ENCODE data around the gene TTC28. TPM values are rescaled to one million over a fixed set of nuclear protein-coding genes. Genes with fewer than 3 reads are reported as not detected.
"Not testable (repeated sequence)": the region's sequence is repeated elsewhere in the genome, so short reads cannot be mapped to it uniquely, and the experiment has no call there.

TTC28 gene
- total RNA-seq, 1 donor from 2014 or later = 17.0 TPM

GRCh38 chr22:28466399-28466798 lies 213.2 kb downstream of the TTC28 start:
- intact Hi-C loops (cut with micrococcal nuclease) = no loop called here
- DNase-seq (no peak), ATAC-seq (no peak)

GRCh38 chr22:28465841-28466240 lies 213.8 kb downstream of the TTC28 start:
- ATAC-seq (no peak), DNase-seq (no peak)
- intact Hi-C loops (cut with micrococcal nuclease) = no loop called here

GRCh38 chr22:28464127-28464526 lies 215.5 kb downstream of the TTC28 start:
- ATAC-seq = no peak
- no peak for DNase-seq
- intact Hi-C loops (cut with micrococcal nuclease) = no loop called here

GRCh38 chr22:28463408-28463807 lies 216.2 kb downstream of the TTC28 start:
- DNase-seq; ATAC-seq; intact Hi-C loops (cut with micrococcal nuclease): not testable (repeated sequence)

- intact Hi-C loops (cut with micrococcal nuclease) = no loop called here
- no peak for DNase-seq
- no peak for ATAC-seq
Measured at GRCh38 chr22:28462901-28463300, 216.7 kb downstream of the TTC28 start.

- no peak for DNase-seq
- no peak for ATAC-seq
- intact Hi-C loops (cut with micrococcal nuclease) = no loop called here
Measured at GRCh38 chr22:28462041-28462440, 217.6 kb downstream of the TTC28 start.

GRCh38 chr22:28454431-28455064 lies 225.1 kb downstream of the TTC28 start:
- DNase-seq (no peak), ATAC-seq (no peak)
- intact Hi-C loops (cut with micrococcal nuclease) = no loop called here

- ATAC-seq (no peak), DNase-seq (no peak)
- intact Hi-C loops (cut with micrococcal nuclease) = no loop called here
Measured at GRCh38 chr22:28450109-28450508, 229.5 kb downstream of the TTC28 start.

GRCh38 chr22:28449041-28449440 lies 230.6 kb downstream of the TTC28 start:
- intact Hi-C loops (cut with micrococcal nuclease) = loop anchor here (10.0 kb wide), 1 partner anchor 394 kb away; no protein-coding TSS in a partner anchor

GRCh38 chr22:28448625-28449024 lies 231.0 kb downstream of the TTC28 start:
- DNase-seq (no peak), ATAC-seq (no peak)
- intact Hi-C loops (cut with micrococcal nuclease) = loop anchor here (10.0 kb wide), 1 partner anchor 394 kb away; no protein-coding TSS in a partner anchor

More at GRCh38 chr22:28449041-28449440, 230.6 kb downstream of the TTC28 start:
- ATAC-seq = no peak
- no peak for DNase-seq

GRCh38 chr22:28444659-28445058 lies 235.0 kb downstream of the TTC28 start:
- intact Hi-C loops (cut with micrococcal nuclease) = loop anchor here (10.0 kb wide), 1 partner anchor 390 kb away; no protein-coding TSS in a partner anchor
- DNase-seq (no peak), ATAC-seq (no peak)

- ATAC-seq = peak; percentile 88
- intact Hi-C loops (cut with micrococcal nuclease) = loop anchor here (10.0 kb wide), 1 partner anchor 389 kb away; no protein-coding TSS in a partner anchor
- DNase-seq = peak; percentile 65
Measured at GRCh38 chr22:28443526-28443876, 236.1 kb downstream of the TTC28 start.

- intact Hi-C loops (cut with micrococcal nuclease) = loop anchor here (10.0 kb wide), 1 partner anchor 388 kb away; no protein-coding TSS in a partner anchor
- peak; percentile 53 for DNase-seq
- peak; percentile 69 for ATAC-seq
Measured at GRCh38 chr22:28442711-28443525, 236.7 kb downstream of the TTC28 start.

- intact Hi-C loops (cut with micrococcal nuclease) = loop anchor here (10.0 kb wide), 1 partner anchor 387 kb away; no protein-coding TSS in a partner anchor
- peak; percentile 93 for ATAC-seq
- DNase-seq = peak; percentile 91
Measured at GRCh38 chr22:28442264-28442710, 237.4 kb downstream of the TTC28 start.

- DNase-seq (no peak), ATAC-seq (no peak)
- intact Hi-C loops (cut with micrococcal nuclease) = loop anchor here (10.0 kb wide), 1 partner anchor 387 kb away; no protein-coding TSS in a partner anchor
Measured at GRCh38 chr22:28441720-28442263, 237.8 kb downstream of the TTC28 start.

GRCh38 chr22:28440592-28441390 lies 238.8 kb downstream of the TTC28 start:
- intact Hi-C loops (cut with micrococcal nuclease) = loop anchor here (10.0 kb wide), 1 partner anchor 386 kb away; no protein-coding TSS in a partner anchor
- no peak for DNase-seq
- no peak for ATAC-seq

GRCh38 chr22:28438183-28438768 lies 241.4 kb downstream of the TTC28 start:
- intact Hi-C loops (cut with micrococcal nuclease) = no loop called here
- no peak for DNase-seq
- ATAC-seq = no peak

- ATAC-seq (no peak), DNase-seq (no peak)
Measured at GRCh38 chr22:28435982-28436381, 243.7 kb downstream of the TTC28 start.

More at GRCh38 chr22:28435982-28436381, 243.7 kb downstream of the TTC28 start:
- intact Hi-C loops (cut with micrococcal nuclease) = no loop called here
